H54 (cell line): ENCODE measurements around the gene SF3A1.
"Not testable (repeated sequence)": the region's sequence is repeated elsewhere in the genome, so short reads cannot be mapped to it uniquely, and the experiment has no call there.

Experiments
- DNase-seq: peaks from one replicate; pipeline ENCODE4 v3.0.0; 2011; ENCODE audit warnings: low spot score, mixed read lengths; ENCODE audit not compliant: insufficient read length
- FAIRE-seq: peaks from 3 replicates; lab custom pipeline; 2011; peaks lifted over from hg19 to GRCh38; lab: Jason Lieb, UNC
- POLR2A ChIP-seq: IDR thresholded peaks from 2 replicates; pipeline ENCODE4 v1.6.1; 2011; ENCODE audit warnings: low read depth, mild to moderate bottlenecking, low read length

SF3A1 gene

DNA sequence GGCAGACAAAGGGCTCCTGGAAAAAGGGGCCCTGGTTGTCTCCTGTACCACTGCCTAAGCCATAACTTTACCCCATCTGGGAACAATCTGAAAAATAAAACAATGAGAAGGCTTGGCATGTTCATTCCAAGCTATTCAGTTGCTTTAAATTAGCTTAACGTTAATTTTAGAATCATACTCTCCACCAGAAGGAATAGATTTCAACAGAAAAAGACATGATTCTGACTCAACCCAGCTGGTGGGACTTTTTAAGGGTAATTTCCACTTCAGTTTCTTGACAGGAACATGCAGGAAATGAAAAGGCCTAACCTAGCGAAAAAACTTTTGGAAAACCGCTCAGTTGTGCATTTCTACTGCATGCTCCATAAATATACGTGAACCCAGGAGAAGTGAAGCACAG, 7.9 kb downstream of the SF3A1 start:
- no peak for TF ChIP-seq POLR2A
- FAIRE-seq (no peak), DNase-seq (no peak)

DNA sequence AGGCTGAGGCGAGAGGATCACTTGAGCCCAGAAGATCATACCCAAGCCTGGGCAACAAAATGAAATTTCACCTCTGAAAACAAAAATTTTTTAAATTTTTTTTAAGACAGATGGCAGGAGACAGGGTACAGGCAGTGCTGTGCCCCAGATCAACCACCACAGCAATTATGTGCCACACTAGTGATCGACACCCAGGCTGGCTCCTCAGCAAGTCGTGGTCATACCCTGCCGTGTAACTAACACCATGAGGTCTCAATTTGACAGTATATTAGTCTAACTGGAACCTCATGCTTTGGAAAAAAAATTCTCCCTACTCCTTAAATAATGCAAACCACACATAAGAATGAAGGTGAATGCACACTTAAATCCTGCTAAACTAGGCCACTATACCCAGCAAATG, 8.3 kb downstream of the SF3A1 start:
- FAIRE-seq (no peak), DNase-seq (no peak)
- no peak for TF ChIP-seq POLR2A

DNA sequence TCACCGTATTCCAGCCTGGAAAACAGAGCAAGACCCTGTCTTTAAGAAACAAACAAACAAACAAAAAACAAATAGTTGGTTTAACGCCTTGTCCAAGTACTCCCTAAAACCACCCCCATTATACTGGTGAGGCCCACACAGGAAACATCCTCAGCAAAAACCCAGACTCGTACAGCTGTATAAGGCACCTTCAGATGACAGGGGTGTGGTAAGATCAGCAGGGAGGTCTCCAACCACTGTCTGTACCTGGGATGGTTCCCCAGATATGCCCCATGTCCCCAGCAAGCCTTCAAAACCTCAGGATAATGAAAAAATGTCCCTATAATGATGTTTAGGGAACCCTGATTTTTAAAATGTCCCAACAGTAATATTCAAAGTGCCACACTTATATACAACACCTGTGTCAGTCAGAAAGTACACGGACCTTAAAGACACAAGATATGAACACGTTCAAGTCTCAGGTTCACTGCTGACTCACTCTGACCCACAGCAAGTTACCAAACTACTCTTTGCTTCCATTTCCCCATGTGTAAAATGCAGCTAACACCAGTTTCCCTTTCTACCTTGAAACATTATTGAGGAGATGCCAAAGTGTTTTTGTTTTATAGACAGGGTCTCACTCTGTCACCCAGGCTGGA, 9.3 kb downstream of the SF3A1 start:
- FAIRE-seq (no peak), DNase-seq (no peak)
- TF ChIP-seq POLR2A, result no peak

DNA sequence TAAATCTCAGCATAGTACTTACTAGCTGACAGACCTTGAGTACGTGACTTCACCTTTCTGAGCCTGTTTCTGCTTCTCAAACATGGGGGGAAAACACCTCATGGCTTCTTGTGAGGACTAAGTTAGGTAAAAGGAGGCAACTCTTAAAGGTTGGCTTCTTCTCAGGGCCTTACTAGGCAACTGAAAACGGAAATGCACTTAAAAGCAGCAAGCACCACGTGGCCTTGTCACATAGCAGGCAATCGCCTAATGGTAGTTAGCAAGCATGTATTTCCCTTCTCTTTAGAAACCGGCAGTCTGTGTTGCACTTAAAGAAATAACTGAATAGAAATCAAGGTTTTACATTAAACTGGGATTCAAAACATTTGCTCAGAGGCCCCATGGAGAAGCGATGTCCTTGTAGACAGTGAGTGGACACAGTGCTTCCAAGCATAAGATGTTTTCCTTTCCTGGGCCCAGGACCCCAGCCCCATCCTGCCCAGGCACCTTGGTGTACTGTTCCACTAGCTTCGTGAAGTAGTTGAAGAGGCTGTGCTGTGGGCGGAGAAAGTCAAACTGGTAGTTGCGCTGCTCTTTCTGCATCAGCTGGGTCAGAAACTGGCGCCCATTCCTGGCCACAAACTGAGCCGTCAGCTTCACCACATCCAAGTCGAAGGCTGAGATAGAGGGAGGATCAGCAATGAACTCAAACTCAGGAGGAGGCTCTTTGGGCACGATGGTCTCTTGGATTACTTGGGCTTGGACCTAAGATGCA, 12.1 kb downstream of the SF3A1 start:
- FAIRE-seq, result no peak
- TF ChIP-seq POLR2A, result no peak

DNA sequence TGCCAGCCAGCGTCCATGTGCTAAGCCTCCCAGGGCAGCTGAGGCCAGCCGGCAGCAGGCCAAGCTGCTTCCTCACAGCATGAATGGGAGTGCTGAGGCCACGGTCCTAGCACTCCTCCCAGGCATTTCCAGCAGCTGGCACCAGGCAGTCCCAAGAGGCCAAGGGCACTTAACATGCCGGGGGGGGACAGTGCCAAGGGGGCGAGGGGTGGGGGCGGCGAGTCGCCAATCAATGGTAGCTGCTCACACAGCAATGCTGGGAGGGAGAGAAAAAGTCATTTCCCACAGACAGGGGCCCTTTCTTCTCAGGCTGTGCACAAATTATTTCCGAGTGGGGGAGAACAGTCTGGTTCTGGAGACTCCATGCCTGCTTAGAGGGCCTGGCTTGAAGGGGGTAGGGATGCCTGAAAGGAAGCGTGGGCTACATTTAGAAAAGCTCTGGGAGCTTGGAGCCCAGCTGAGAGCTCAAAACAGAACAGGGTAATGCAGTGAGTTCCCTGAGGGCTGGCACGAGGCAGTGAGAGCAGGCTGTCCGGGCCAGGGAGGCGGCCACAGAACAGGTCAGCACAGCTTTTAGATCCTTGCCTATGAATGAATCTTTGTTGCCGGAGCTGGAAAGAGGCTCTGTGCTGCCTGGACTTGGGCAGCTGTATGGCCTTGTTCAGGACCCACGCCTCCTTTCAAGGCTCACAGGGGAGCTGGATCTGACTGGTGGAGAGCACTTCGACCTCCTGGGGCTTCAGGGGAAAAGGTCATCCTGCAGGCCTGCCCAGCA, 15.6 kb downstream of the SF3A1 start:
- TF ChIP-seq POLR2A, result no peak
- FAIRE-seq, result no peak
- DNase-seq, result no peak

More for the DNA sequence above, 12.1 kb downstream of the SF3A1 start:
- DNase-seq, result no peak

DNA sequence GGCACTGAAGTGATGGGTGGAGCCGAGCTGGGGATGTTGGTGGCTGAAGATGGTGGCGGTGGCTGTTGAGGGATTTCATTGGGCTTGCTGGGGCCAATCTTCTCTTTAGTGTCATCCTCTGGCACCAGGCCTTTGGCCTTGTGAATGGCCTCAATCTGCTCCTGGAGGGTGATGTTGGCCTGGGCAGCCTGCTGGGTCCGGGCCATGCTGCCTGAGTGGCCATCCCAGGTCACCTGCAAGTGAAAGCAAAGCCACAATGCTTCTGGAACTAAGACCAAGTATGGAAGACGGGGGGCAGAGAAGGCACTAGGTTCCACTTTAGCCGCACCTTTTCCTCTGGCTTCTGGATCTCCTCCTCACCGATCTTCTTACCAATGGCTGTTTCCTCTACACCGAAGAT, 17.9 kb downstream of the SF3A1 start:
- TF ChIP-seq POLR2A, result no peak
- FAIRE-seq (no peak), DNase-seq (no peak)

DNA sequence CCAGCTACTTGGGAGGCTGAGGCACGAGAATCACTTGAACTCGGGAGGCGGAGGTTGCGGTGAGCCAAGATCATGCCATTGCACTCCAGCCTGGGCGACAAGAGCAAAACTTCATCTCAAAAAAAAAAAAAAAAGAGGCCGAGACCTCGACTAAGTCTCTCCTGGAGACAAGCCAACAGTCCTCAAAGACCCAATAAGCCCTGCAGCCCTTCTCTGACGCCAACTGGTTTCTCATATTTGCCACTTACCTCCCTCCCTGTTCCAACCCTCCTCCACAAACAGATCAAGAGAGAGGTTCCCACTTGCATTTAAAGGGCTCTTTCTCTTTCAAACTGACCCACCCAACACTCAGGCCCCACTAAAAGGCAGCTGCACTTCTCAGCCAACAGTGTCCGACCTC, 18.4 kb downstream of the SF3A1 start:
- FAIRE-seq, DNase-seq: not testable (repeated sequence)

DNA sequence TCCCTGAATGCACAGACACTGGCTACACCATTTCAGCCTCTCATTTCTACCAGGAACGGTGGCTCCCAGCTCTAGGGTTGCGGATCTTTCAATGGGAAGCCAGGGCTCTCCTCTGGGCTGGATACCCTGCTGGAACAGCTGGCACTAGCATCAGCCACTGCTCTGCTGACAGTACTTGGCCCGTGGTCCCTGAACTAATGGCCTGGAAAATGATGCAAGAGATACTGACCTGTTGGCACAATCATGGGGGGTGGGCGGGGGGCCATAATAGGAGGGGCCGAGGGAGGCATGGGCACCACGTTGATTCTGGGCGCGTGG, 19.3 kb downstream of the SF3A1 start:
- DNase-seq (no peak), FAIRE-seq (no peak)
- TF ChIP-seq POLR2A, result no peak

DNA sequence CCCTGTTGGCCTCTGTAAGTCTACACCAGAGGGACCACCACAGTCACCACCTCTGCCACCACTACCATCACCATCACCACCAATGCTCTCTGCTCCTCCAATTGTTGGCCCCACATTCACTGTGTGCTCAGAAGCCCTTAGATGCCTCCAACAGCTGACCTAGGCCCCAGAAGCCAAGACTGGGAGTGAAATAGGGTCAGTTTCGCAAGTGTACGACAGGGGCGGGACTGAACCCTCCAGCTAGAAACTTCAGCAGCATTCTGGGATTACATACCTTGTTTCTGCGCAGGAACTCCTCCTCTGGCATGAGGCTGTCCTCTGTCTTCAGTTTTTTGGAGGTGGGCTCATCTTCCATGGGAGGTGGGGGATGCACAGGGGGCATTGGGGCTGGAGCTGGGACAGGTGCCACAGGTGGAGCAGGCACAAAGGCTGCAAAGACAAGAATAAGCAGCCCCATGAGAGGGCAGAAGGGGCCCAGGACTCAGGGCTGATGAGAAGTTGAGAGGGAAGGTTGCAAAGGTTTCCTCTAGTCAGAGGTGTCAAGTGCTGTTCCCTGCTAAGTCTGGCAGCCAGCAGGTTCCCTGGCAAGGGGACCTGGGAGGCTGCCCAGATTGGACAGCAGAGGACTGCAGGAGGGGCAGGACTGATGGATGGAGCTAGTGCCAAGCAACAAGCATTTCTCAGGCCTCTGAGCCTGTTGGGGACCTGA, 19.8 kb downstream of the SF3A1 start:
- FAIRE-seq (no peak), DNase-seq (no peak)
- TF ChIP-seq POLR2A, result no peak

DNA sequence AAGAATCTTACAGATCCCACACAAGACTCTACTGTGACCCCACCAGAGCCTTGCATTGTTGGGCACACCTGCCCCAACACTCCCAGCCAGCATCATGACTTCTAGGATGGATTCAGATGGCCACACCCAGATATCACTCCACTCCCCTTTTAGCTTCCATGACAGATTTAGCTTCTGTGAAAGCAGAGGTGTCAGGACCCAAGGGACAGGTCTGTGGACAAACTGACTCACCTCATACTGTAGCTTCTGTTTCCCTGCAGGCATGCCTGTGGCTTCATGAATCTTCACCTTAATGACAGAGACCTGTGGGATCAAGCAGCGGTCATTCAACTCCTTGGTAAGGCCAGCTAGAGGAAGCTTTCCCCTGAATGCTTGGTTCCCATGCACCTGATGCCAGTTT, 21.5 kb downstream of the SF3A1 start:
- TF ChIP-seq POLR2A, result no peak
- FAIRE-seq (no peak), DNase-seq (no peak)

DNA sequence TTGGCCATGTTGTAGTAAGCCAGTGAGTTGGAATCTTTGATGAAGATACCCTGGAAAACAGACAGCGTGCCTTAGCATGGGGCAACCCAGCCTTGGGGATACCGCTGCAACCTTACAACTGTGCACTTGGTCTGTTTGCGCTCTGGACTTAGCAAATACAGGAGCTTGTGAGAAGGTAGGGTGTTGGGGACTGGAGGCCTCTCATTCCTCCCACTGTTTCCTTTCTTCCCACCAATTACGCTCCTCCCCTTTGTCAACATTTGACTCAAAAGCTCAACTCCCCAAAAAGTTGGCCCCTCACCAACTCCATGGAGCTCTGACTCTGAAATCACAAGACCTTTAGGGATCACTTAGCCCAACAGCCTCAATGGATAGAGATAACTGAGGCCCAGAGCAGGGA, 22.0 kb downstream of the SF3A1 start:
- TF ChIP-seq POLR2A, result no peak
- DNase-seq, result no peak
- no peak for FAIRE-seq

DNA sequence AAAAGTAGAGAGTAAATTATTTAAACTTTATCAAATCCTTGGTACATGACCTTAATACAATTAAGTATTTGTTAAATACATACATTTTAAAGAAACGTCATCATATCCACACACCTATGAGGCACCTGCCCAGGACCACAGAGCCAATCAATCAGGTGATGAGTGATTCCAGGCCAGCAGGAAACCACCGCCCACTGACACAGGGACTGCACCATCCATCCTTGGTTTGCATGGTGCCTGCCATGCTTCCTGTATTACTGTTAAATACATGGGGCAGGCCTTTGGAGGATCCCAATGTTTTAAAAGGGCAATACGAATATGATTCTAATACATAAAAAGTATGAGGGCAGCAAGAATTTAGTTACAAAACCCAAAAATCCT, 23.0 kb downstream of the SF3A1 start:
- TF ChIP-seq POLR2A, result no peak
- DNase-seq (no peak), FAIRE-seq (no peak)

DNA sequence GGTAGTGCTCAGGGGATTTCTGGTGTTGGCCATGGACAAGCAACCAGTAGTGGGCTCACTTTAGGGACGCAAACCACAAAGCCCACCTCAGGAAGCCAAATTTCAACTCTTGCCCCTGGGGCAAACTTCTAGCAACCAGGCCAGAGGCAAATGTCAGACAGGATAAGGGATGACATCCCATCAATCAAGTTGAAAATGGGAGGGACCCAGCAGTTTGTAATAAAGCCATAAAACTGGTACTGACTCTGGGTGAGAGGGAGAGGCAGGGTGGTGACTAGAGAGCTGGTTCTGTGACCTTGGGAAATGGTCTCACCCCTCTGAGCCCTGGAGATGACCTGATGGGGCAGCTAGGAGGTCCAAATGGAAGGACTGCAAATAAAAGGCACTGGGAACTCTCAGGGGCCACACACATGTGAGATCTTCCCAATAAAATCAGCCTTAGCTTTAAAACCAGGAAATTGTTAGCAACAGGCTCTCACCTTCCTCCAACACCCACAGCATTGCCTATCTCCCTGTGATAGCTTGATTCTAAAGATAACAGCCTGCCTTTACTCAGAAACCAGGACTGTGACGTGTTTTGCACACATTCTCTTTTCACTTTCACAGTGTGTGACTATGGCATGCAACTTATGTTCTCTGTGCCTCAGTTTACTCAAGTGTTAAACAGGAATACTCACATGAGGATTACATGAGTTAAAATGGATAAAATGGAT, 23.5 kb downstream of the SF3A1 start:
- TF ChIP-seq POLR2A, result no peak
- no peak for FAIRE-seq
- DNase-seq, result no peak
